NOMO-1 treated with DMSO at 0.1 percent for 48 hours (cell line): ENCODE measurements around the gene EGFR.

Experiments used
- DNase-seq: peaks from one replicate; lab custom pipeline; 2025; ENCODE audit not compliant: unreplicated experiment; lab: John Stamatoyannopoulos, UW

The EGFR gene

DNA sequence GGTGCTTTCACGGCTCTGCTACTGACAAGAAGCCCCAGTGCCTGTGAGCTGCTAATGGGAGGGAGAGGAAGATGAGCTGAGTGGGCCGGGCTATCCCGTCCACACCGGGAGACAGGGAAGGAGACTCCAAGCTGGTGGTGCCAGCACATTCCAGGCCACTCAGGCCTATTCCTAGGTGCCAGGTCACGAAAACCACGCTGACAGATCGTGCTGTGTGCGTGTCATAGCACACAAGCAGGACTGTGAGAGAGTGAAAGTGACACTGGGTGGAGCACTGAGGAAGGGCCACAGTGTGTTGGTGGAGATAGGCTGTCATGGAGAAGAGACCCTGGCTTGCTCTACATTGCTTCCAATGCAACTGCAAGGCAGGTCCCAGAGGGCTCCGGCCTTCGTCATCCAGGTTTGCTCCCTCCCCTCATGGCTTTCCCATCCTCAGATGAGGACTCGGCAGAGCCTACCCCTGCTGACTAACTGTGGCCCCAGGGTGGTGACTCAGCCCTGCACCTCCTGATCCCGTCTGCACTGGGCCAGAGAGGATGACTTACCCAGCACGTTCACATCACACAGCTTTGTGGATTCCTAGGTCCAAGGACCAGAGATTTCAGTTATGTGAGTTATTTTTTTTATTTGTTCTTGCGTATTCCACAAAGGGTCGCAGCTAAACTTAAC is 167.3 kb downstream of the EGFR start:
- DNase-seq = no peak

DNA sequence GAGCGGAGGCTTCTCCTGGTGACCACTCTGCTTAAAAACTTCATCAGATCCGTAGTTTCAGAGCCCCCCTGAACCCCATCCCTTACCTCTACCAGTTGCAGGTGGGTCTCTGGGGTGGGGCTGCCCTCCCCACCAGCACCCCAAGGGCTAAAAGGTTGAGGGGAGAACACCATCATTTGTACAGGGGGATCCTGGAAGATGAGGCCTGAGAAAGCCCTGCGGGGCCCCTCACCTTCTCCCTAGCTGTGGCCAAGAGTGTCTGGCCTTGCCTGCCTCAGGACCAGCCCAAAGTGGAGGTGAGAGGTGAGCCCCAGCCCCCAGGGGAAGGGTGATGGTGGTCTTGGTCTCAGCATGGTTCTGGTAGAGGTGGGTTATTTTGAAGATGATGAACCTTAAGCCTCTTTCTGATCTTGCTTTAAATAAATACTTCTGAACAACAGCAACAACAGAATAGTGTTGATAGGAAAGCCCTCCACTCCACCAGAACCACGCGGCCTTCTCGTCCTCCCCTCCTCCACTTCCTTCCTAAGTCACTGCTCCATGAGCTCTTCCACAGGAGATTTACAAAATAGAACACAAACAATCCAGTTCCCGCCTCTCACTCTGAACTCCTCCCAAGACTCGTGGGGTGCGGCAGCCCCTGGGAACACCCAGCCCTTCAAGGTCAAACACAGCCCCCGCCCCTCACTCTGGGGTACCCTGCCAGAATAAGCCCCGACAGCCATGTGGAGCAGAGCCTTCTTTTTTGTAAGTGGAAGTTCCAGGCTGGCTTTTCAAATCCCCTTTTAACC is 169.1 kb downstream of the EGFR start:
- DNase-seq = no peak

DNA sequence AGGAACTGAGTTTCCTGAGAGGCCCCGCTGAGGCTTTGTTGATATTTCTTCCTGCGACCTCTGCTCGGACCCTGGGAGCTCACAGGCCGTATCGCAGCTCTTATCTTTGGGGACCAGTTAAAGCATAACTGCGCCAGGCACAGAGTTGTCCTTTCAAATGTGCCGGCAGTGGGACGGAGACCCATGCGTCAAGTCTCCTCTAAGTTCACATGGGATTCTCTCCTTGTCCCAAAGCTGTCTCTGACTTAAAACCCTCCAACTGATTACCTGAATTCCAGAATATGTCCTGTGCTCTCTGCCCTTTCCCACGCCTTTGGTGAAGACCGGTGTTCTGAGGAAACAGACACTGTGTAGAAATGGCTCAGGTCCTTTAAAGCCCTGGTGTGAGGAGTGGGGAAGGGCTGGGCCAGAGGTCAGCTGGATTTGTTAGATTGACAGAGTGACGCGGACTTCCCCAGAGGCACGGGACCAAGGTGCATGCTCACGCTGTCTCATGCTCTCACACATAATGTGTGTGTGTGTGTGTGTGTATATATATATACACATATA is 169.8 kb downstream of the EGFR start:
- no peak for DNase-seq

DNA sequence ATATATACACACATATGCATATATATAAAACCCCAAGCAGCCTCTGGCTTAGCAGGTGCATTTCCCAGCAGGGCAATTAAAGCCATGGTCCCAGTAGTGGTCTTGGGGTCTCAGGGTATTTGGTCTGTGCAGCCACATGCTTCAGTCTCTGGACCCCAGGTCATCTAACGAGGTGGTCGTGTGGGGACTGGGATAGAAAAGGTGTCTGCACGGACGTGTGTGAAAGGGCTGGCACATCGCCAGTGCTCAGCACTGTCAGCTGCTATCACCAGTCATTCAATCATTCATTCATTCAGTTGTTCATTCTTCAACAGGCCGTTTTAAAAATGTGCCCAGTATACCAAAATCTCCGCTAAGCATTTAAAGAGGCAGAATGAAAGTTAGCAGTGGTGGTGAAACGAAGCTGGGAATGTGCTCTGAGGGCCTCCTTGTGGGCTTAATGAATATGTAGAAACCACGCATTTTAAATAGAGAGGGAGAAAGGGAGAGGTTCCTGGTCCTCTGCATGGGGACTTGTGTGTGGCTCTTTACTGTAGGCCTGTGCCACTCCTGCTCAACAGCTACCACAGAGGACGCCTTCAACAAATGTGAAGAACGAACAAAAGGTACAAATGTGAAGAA is 170.4 kb downstream of the EGFR start:
- DNase-seq = no peak

DNA sequence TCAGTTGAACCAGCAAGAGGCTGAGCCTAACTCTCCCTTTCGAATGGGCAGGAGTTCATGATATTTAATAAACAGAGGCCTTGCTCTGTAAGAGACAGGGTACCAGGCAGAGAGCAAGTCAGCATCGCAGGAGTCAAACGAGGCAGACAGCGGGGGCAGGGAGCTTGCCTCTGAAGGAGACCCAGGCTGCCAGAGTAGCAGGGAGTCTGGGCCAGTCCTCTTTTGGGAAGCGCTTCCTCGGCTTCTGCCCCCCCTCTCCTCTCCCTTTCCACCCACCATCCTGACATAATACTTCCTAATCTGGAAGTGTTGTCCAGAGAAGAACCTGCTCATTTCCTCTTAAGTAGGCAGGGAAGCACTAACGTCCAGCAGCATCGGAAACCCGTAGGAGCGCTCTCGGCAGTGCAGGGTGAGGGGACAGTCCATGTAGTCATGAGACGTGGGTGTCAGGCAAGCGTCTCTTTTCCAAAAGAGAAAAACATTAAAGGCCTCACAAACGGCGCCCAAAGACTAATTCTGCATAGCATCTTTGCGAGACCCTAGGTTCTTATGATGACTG is 171.1 kb downstream of the EGFR start:
- DNase-seq = no peak

DNA sequence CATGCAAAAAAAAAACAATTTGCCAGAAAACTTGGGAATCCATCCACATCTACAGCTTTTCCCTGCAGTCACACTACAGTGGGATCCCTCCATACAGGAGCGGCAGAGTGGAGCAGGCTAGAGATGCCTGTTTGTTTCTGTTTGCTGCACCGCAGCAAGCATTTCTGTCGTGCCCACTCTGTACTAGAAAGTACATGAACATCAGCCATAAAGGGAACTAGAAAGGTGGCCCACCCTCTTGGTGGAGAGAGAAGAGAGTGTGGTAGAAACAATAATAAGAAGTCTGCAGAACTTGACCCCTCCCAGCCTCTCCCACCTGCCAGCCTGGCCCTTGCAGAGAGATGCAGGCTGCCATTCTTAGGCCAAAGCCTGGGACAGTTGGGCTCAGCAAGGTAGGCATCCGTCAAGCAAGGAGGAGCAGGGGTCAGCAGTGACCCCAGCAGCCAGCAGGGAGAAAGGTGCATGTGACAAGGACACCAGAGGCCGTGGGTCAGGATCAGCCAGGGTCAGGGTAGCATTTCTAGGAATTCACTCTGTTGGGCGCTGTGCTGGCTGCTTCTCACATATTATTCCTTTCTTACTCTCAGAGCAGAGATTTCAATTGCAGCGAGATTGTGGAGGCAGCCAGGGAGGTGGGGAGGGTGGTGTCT is 171.8 kb downstream of the EGFR start:
- no peak for DNase-seq

DNA sequence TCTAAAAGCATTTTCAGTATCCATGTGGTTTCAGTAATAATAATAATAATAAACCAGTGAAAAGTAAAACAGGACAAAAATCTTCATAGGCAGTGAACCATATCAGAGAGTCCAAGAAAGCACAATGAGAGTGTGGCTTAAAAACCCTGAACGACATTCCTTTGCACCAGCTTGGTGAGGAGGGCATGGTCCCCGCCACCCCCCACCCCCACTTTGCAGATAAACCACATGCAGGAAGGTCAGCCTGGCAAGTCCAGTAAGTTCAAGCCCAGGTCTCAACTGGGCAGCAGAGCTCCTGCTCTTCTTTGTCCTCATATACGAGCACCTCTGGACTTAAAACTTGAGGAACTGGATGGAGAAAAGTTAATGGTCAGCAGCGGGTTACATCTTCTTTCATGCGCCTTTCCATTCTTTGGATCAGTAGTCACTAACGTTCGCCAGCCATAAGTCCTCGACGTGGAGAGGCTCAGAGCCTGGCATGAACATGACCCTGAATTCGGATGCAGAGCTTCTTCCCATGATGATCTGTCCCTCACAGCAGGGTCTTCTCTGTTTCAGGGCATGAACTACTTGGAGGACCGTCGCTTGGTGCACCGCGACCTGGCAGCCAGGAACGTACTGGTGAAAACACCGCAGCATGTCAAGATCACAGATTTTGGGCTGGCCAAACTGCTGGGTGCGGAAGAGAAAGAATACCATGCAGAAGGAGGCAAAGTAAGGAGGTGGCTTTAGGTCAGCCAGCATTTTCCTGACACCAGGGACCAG is 172.5 kb downstream of the EGFR start:
- DNase-seq = no peak

DNA sequence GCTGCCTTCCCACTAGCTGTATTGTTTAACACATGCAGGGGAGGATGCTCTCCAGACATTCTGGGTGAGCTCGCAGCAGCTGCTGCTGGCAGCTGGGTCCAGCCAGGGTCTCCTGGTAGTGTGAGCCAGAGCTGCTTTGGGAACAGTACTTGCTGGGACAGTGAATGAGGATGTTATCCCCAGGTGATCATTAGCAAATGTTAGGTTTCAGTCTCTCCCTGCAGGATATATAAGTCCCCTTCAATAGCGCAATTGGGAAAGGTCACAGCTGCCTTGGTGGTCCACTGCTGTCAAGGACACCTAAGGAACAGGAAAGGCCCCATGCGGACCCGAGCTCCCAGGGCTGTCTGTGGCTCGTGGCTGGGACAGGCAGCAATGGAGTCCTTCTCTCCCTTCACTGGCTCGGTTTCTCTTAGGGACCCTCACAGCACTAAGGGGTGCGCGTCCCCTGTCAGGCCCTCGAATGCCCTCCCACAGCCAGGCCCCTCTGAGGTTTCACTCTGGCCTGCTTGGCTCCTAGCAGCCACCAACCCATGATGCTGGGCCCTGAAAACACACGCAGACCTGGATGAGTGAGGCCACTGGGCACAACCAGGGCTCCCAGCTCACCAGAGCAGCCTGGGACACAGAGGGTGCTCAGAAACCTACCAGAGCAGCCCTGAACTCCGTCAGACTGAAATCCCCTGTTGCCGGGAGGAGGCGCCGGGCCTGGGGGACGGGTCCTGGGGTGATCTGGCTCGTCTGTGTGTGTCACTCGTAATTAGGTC is 173.3 kb downstream of the EGFR start:
- DNase-seq = no peak

DNA sequence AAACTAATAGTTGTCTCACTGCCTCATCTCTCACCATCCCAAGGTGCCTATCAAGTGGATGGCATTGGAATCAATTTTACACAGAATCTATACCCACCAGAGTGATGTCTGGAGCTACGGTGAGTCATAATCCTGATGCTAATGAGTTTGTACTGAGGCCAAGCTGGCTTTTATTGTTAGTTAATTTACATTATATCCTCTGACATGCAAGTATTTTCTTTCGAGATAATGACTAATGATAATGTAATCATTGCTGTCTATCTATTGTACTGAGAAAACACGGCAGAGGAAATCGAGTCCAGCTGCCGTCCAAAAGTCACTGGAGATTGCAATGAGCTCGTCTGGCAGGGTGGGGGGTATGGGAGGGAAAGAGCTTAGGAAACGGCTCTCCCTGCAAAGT is 173.9 kb downstream of the EGFR start:
- DNase-seq = no peak

DNA sequence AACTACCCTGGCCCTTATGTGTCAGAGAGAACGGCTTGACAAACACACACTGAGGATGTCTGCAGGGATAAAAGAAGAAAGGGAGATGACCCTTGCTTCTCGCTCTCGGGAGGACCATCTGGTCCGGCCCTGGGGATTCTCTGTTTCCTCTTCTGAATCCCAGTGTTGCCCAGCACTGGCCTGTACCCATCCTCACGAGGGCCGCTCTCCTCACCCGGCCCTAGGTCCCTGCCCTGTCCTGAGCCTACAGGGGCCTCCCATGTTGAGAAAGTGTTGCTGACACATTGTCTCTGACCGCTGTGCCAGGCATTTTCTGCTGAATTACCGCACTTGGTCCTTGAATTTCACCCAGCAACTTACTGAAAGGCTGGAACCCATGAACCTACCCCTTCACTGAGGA is 174.4 kb downstream of the EGFR start:
- no peak for DNase-seq

DNA sequence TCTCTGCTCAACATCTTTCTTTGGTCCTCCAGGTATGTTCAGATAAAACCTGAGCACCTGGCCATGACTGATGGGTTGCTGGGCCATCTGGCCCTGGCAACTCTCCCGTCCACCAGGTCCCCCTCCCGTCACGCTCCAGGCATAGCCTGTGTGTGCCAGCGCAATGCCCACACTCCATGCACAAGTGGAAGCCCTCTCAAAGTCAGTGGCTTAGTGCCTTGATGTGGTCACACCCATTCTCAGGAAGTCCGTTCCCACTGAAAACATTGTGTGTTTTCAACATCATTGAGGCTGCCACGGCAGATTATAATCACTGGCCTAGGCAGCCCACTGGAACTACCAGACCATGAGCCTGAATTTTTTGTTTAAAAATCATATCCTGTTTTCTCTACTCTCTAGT is 175.7 kb downstream of the EGFR start:
- DNase-seq = no peak

DNA sequence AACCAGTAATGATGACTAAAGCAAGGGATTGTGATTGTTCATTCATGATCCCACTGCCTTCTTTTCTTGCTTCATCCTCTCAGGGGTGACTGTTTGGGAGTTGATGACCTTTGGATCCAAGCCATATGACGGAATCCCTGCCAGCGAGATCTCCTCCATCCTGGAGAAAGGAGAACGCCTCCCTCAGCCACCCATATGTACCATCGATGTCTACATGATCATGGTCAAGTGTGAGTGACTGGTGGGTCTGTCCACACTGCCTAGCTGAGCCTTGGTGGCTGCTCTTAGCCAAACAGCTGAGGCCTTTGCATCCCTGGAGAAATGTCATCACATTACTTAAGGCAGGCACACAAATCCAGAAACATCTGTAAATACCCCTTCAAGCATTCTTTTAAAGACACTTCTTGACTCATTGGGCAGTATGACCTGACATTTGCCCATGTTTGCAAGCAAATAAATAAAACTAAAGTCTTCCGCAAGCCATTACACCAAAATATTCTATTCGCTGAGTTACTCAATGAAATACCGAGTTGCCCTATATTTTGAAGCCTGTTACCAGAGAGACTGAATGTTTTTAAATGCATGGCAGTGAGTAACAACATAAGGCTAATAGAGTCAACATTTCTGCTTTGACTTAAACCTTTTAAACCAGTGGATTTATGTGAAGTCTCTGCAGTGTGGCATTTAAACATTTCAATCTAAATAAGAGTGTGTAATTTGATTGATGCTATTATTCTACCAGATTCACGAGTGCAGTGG is 180.0 kb downstream of the EGFR start:
- no peak for DNase-seq

DNA sequence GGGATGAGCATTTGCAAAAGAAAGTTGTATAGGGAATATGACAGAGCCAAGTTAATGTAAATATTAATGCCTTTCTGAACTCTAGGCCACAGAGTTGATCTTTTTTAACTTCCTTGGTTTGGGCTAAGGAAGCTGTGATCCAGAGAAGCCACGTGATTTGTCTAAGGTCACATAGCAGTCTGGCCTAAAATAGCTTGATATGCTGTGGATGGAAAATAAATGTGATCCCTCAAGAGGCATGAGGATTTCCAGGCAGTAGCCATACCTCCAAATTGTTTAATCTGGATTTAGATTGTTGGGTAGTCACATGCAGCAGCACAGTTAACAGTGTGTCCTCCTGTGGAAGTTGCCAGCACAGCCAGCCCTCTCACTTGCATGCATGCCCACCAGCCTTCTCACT is 180.6 kb downstream of the EGFR start:
- no peak for DNase-seq

DNA sequence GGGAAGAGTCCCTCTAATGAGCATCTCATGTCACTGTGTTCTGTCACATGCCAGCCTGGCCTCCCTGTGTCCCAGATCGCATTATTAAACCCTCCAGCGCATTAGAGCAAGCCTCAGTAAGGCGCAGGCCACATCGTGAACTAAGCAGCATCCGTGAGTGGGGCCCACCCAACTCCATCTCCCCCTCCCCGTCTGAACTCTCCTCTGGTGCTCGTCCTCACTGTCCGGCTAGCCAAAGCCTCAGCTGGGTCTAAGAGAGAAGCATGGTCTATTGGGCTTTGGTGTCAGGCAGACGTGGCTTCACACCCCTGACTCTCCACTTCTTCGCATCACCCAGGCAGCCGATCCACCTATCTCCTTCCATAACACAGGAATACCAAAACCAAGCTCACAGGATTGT is 181.6 kb downstream of the EGFR start:
- DNase-seq = no peak

DNA sequence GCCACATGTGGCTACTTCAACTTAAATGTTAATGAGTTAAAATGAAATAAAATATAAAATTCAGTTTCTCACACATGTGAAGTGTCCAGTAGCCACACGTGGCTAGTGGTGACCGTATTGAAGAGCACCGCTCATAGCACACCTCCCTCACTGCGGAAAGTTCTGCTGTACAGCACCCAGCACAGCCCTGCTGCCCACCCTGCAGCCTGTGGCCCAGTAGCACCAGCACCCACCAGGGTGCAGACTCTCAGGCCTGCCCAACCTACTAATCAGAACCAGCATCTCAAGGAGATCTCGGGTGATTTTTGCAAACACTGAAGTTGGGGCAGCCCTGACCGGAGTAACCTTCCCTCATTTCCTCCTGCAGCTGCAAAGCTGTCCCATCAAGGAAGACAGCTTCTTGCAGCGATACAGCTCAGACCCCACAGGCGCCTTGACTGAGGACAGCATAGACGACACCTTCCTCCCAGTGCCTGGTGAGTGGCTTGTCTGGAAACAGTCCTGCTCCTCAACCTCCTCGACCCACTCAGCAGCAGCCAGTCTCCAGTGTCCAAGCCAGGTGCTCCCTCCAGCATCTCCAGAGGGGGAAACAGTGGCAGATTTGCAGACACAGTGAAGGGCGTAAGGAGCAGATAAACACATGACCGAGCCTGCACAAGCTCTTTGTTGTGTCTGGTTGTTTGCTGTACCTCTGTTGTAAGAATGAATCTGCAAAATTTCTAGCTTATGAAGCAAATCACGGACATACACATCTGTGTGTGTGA is 183.5 kb downstream of the EGFR start:
- no peak for DNase-seq

DNA sequence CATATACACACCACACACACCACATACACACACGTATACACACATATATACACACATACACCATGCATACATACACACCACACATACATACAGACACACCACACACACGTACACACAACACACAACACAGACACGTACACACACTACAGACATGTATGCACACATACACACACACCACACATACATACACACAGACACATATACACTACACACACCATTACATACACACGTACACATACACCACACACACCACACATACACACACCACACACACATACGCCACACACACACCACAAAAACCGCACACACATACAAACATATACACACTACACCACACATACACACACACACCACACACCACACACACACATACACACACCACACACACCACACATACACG is 184.5 kb downstream of the EGFR start:
- DNase-seq = no peak

DNA sequence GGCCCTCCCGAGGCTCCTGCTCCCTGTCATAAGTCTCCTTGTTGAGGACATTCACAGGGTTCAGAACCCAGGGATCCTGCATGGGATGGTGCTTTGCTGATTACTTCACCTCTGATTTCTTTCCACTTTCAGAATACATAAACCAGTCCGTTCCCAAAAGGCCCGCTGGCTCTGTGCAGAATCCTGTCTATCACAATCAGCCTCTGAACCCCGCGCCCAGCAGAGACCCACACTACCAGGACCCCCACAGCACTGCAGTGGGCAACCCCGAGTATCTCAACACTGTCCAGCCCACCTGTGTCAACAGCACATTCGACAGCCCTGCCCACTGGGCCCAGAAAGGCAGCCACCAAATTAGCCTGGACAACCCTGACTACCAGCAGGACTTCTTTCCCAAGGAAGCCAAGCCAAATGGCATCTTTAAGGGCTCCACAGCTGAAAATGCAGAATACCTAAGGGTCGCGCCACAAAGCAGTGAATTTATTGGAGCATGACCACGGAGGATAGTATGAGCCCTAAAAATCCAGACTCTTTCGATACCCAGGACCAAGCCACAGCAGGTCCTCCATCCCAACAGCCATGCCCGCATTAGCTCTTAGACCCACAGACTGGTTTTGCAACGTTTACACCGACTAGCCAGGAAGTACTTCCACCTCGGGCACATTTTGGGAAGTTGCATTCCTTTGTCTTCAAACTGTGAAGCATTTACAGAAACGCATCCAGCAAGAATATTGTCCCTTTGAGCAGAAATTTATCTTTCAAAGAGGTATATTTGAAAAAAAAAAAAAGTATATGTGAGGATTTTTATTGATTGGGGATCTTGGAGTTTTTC is 186.5 kb downstream of the EGFR start:
- DNase-seq = no peak
